HG03135 (cell line): ENCODE data around the gene TASOR2.

ENCODE experiments used
- ATAC-seq: cut with Tn5 transposase; IDR thresholded peaks from one replicate; pipeline ENCODE4 v1.9.1; 2021; ENCODE audit warnings: mild to moderate bottlenecking, moderate library complexity; ENCODE audit not compliant: unreplicated experiment

The TASOR2 gene

DNA sequence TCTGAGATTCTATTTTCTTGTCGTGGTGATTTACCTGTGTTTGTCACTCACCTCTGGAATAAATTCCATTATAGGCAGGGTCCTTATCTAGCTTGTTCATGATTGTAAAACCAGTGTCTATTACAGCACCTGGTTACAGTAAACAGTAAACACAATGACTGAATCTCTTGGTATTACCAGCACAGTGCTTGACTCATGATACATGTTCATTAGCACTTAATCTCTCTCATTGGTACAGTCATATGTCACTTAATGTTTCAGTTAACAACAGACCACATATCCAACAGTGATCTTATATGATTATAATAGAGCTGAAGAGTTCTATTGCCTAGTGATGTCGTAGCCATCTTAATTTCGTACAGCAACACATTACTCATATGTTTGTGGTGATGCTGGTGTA lies 1.6 kb upstream of the TASOR2 start:
- ATAC-seq = no peak

DNA sequence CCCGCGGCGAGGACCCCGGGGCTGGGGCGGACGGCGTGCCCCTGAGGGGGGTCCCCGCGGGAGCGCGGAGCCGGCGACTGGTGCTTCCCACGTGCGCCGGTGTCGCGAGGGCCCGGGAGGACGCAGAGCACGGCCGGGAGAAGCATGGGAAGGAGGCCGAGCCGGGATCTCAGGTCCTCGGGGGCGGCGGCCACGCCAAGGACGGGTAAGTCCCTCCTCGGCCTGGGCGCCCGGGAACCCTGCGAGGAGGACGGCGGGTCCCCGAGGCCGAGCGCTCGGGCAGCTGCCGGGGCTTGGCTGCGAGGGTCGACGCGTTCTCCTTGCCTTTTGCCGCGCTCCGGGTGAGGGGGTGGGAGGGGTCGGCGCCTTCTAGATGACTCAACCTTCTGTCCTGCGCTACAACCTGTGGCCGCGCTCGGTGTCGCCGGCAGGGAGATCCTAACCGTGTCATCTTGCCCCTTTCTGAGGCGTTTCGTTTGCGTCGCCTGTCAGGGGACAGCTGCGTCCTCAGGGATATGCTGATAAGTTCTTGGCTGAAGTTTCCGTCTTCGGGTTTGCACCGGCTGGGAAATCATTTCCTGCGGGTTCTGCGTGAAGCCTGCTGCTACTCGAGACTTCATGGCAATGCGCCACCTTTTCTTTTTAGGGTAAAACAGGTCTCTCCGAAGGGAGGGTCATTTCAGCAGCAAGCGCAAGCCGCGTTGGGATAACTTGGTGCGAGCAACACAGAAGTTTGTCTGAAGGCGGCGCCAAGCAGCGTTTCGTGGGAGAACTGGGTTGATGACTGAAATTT lies 529 bp downstream of the TASOR2 start:
- peak; percentile 65 for ATAC-seq

- ATAC-seq = no peak
These were observed 1.2 kb downstream of the TASOR2 start for GRCh38 chr10:5685764-5686240.

DNA sequence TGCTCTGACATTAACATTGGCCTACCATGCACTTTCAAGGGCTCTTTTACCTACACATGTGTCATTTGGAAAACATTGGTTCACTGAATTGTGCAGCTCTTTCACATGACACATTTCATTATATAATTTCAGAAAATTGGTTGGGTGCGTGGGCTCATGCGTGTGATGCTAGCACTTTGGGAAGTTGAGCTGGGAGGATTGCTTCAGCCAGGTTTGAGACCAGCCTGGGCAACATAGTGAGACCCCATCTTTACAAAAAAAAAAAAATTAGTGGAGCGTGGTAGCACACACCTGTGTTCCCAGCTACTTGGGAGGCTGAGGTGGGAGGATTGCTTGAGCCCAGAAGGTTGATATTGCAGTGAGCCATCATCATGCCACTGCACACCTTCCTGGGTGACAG lies 3.9 kb downstream of the TASOR2 start:
- ATAC-seq = no peak

- ATAC-seq = no peak
These were observed 7.1 kb downstream of the TASOR2 start for GRCh38 chr10:5691786-5692185.

- ATAC-seq = peak; percentile 87
These were observed 8.1 kb downstream of the TASOR2 start for GRCh38 chr10:5692461-5693358.

DNA sequence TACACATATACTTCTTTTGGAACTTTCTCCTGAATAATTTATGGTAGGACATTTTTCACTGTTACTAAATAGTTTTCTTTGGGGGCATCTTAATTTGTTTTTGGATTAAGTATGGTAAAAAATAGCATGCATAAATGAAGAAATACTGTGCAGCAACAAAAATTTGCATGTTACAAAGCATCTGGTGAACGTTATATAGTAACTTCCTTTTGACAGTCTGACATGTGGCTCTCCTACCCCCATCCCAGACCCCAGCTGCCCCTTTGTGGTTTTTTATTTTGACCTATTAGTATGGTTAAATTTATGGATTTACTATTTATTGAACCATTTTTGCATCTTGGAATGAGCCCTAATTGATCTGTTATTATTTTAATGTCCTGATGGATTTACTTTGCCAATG lies 9.9 kb downstream of the TASOR2 start:
- no peak for ATAC-seq

DNA sequence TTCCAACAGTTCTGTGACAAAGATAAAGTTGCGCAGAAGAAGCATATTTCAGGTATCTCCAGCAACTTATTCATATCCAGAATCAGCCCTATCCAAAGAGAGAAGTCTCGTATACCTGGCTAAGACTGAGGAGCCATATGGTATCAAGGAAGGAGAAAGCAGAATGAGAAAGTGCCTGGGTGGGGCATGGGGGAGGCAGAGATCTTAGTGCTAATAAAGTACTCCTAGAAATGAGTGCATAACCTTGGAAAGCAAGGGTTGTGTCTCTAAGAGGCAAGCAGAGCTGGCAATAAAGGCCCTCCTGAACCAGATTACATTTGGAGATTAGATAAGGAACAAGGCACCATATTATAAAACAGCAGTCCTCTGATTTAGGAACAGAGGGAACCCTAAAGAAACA lies 12.7 kb downstream of the TASOR2 start:
- no peak for ATAC-seq

GRCh38 chr10:5698062-5698461 lies 13.4 kb downstream of the TASOR2 start:
- no peak for ATAC-seq

- no peak for ATAC-seq
These were observed 23.7 kb downstream of the TASOR2 start for GRCh38 chr10:5708356-5708755.

- no peak for ATAC-seq
These were observed 25.2 kb downstream of the TASOR2 start for GRCh38 chr10:5709865-5710264.

GRCh38 chr10:5710859-5711258 lies 26.2 kb downstream of the TASOR2 start:
- peak; percentile 55 for ATAC-seq

GRCh38 chr10:5711642-5712041 lies 27.0 kb downstream of the TASOR2 start:
- ATAC-seq = no peak

DNA sequence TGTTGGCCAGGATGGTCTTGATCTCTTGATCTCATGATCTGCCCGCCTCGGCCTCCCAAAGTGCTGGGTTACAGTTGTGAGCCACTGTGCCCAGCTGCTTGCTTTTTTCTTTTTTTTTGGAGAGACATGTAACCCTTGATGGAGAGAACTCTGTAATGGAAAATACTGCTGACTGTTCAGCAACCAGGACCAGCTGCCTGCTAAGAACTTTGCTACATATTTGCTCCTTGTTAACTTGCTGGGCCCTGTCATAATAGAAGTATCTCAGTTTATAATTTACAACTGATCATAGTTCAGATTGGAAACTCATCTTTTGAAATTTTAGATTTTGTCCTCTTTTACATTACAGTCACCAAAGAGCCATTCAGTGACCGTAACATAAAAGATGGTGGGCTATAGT lies 34.9 kb downstream of the TASOR2 start:
- no peak for ATAC-seq

GRCh38 chr10:5720182-5720581 lies 35.5 kb downstream of the TASOR2 start:
- no peak for ATAC-seq

- no peak for ATAC-seq
These were observed 39.1 kb downstream of the TASOR2 start for GRCh38 chr10:5723692-5724091.

DNA sequence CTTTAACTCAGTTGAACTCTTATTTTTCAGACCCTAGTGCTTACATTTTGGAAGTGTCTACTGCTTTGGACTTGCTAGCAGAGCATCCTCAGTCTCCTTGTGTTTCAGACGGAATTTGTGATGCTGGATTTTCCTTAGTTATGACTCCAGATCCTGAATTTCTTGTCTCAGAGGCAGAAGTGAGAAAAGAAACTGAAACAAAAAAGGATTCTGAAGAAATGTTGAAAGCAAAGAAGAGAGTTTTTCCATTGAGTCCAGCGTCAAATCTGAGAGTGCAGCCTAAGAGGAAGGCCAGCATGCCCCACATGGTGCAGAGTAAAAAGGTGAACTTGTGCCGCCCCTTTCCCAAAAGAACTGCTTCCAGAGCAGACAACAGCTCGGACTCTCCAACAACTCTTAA lies 46.1 kb downstream of the TASOR2 start:
- no peak for ATAC-seq

- no peak for ATAC-seq
These were observed 46.9 kb downstream of the TASOR2 start for GRCh38 chr10:5731559-5731958.

DNA sequence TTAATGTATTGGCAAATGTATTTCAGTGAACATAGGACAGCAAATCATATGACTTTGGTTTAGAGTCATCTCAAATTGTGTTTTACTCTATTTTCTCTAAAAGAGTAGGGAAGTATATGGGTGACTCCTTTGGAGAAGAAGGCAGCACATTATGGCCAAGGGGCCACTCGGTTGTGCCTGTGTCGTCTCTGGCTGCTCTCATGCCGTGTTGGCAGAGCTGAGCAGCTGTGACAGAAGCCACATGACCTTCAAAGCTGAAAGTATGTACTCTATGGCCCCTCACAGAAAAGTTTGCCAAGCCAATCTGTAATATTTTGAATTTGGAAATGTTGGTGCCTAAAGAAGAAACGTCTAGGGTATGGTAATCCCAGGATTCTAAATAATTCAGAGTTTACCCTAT lies 47.5 kb downstream of the TASOR2 start:
- ATAC-seq = no peak
